ENCODE results near the gene BANF2. TPM values are rescaled to one million over a fixed set of nuclear protein-coding genes. Genes with fewer than 3 reads are reported as not detected.

The BANF2 gene
- total and polyA plus RNA-seq, 2 experiments from 2014 or later, result not detected

GRCh38 chr20:17772005-17772343 lies 72.2 kb downstream of the BANF2 start (continued):
- TF ChIP-seq, protein P1, sequence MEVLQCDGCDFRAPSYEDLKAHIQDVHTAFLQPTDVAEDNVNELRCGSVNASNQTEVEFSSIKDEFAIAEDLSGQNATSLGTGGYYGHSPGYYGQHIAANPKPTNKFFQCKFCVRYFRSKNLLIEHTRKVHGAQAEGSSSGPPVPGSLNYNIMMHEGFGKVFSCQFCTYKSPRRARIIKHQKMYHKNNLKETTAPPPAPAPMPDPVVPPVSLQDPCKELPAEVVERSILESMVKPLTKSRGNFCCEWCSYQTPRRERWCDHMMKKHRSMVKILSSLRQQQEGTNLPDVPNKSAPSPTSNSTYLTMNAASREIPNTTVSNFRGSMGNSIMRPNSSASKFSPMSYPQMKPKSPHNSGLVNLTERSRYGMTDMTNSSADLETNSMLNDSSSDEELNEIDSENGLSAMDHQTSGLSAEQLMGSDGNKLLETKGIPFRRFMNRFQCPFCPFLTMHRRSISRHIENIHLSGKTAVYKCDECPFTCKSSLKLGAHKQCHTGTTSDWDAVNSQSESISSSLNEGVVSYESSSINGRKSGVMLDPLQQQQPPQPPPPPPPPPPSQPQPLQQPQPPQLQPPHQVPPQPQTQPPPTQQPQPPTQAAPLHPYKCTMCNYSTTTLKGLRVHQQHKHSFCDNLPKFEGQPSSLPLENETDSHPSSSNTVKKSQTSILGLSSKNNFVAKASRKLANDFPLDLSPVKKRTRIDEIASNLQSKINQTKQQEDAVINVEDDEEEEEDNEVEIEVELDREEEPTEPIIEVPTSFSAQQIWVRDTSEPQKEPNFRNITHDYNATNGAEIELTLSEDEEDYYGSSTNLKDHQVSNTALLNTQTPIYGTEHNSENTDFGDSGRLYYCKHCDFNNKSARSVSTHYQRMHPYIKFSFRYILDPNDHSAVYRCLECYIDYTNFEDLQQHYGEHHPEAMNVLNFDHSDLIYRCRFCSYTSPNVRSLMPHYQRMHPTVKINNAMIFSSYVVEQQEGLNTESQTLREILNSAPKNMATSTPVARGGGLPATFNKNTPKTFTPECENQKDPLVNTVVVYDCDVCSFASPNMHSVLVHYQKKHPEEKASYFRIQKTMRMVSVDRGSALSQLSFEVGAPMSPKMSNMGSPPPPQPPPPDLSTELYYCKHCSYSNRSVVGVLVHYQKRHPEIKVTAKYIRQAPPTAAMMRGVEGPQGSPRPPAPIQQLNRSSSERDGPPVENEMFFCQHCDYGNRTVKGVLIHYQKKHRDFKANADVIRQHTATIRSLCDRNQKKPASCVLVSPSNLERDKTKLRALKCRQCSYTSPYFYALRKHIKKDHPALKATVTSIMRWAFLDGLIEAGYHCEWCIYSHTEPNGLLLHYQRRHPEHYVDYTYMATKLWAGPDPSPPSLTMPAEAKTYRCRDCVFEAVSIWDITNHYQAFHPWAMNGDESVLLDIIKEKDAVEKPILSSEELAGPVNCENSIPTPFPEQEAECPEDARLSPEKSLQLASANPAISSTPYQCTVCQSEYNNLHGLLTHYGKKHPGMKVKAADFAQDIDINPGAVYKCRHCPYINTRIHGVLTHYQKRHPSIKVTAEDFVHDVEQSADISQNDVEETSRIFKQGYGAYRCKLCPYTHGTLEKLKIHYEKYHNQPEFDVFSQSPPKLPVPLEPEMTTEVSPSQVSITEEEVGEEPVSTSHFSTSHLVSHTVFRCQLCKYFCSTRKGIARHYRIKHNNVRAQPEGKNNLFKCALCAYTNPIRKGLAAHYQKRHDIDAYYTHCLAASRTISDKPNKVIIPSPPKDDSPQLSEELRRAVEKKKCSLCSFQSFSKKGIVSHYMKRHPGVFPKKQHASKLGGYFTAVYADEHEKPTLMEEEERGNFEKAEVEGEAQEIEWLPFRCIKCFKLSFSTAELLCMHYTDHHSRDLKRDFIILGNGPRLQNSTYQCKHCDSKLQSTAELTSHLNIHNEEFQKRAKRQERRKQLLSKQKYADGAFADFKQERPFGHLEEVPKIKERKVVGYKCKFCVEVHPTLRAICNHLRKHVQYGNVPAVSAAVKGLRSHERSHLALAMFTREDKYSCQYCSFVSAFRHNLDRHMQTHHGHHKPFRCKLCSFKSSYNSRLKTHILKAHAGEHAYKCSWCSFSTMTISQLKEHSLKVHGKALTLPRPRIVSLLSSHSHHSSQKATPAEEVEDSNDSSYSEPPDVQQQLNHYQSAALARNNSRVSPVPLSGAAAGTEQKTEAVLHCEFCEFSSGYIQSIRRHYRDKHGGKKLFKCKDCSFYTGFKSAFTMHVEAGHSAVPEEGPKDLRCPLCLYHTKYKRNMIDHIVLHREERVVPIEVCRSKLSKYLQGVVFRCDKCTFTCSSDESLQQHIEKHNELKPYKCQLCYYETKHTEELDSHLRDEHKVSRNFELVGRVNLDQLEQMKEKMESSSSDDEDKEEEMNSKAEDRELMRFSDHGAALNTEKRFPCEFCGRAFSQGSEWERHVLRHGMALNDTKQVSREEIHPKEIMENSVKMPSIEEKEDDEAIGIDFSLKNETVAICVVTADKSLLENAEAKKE (CRISPR knock-in tag; IDR thresholded peaks at IDR 0.05), result no peak
- no peak for TF ChIP-seq EZH2phosphoT487 (IDR thresholded peaks at IDR 0.05; ENCODE audit: unreplicated experiment)

DNA sequence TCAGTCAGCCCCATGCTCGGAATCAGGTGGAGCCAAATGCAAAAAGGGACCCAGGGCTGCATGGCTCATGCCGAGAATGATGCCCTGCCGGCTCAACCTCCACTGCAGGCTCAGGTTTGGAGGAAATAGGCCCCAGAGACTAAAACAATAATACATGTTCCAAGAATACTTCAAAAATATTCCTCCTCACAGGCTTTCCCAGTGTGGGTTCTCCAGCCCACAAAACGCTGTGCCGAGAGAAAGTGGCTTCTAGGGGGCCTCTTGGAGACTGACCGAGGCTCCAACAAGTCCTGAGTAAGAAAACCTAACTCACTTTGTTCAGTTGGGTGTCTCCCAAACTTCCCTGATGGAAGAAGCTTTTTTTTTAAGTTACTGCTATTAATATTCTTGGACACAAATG lies 73.9 kb downstream of the BANF2 start:
- Histone ChIP-seq H3K36me3 (ENCODE audit: insufficient read depth) (no peaks in the 10 kb centered on the region), H3K9me2 (ENCODE audit: insufficient read depth) (no peaks in the 10 kb centered on the region), H3K27ac (ENCODE audit: low read depth) (no peak overlapping the region), H3K79me2 (replicated peaks; ENCODE audit: insufficient read depth) (no peaks in the 10 kb centered on the region), H3K27me3 (ENCODE audit: insufficient read depth) (no peaks in the 10 kb centered on the region), H3K4me2 (no peak overlapping the region), H3F3A (replicated peaks; ENCODE audit: low read depth) (no peaks in the 10 kb centered on the region), H2AFZ (no peak overlapping the region), H4K20me1 (replicated peaks; ENCODE audit: insufficient read depth) (no peaks in the 10 kb centered on the region), H3K4me3 (no peak overlapping the region), H3K4me1 (ENCODE audit: insufficient read depth) (peaks cover 8% of the 10 kb centered on the region; the same call in 1 of the 2 replicates)
- Mint-ChIP-seq H3K27me3 (ENCODE audit: insufficient read depth, low read depth, poor library complexity) (peaks cover 2% of the 10 kb centered on the region), H3K4me1 (peaks cover 11% of the 10 kb centered on the region), H3K9me3 (peaks cover 20% of the 10 kb centered on the region), H3K27ac (no peak overlapping the region), H3K4me3 (no peak overlapping the region), H3K36me3 (ENCODE audit: low read depth) (peaks cover 13% of the 10 kb centered on the region)
- ATAC-seq, result no peak
- no peak for DNase-seq (ENCODE audit: low spot score)
- TF ChIP-seq CREB1 (CRISPR knock-in tag; IDR thresholded peaks at IDR 0.05; ENCODE audit: low read depth), result no peak

GRCh38 chr20:17775600-17775999 lies 75.8 kb downstream of the BANF2 start:
- no peak overlapping the region for H3K27ac ChIP-seq (ENCODE audit: low read depth)
- no peak for TF ChIP-seq EZH2 (IDR thresholded peaks at IDR 0.05; ENCODE audit: low read depth, unreplicated experiment)
- TF ChIP-seq CREB1 (CRISPR knock-in tag; IDR thresholded peaks at IDR 0.05; ENCODE audit: low read depth), result no peak
- TF ChIP-seq EZH2phosphoT487 (IDR thresholded peaks at IDR 0.05; ENCODE audit: unreplicated experiment), result no peak
- TF ChIP-seq ZNF331 (CRISPR knock-in tag; IDR thresholded peaks at IDR 0.05; ENCODE audit: low read depth), result no peak
- TF ChIP-seq NANOG (IDR thresholded peaks at IDR 0.05; ENCODE audit: borderline replicate concordance), result no peak
- TF ChIP-seq, protein P2, sequence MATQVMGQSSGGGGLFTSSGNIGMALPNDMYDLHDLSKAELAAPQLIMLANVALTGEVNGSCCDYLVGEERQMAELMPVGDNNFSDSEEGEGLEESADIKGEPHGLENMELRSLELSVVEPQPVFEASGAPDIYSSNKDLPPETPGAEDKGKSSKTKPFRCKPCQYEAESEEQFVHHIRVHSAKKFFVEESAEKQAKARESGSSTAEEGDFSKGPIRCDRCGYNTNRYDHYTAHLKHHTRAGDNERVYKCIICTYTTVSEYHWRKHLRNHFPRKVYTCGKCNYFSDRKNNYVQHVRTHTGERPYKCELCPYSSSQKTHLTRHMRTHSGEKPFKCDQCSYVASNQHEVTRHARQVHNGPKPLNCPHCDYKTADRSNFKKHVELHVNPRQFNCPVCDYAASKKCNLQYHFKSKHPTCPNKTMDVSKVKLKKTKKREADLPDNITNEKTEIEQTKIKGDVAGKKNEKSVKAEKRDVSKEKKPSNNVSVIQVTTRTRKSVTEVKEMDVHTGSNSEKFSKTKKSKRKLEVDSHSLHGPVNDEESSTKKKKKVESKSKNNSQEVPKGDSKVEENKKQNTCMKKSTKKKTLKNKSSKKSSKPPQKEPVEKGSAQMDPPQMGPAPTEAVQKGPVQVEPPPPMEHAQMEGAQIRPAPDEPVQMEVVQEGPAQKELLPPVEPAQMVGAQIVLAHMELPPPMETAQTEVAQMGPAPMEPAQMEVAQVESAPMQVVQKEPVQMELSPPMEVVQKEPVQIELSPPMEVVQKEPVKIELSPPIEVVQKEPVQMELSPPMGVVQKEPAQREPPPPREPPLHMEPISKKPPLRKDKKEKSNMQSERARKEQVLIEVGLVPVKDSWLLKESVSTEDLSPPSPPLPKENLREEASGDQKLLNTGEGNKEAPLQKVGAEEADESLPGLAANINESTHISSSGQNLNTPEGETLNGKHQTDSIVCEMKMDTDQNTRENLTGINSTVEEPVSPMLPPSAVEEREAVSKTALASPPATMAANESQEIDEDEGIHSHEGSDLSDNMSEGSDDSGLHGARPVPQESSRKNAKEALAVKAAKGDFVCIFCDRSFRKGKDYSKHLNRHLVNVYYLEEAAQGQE (IDR thresholded peaks at IDR 0.05; ENCODE audit: unreplicated experiment), result no peak
- no peak for TF ChIP-seq POLR2AphosphoS5 (IDR thresholded peaks at IDR 0.05; ENCODE audit: low read depth)
- TF ChIP-seq ZNF114 (CRISPR knock-in tag; IDR thresholded peaks at IDR 0.05), result no peak
- no peak for TF ChIP-seq ETS1 (IDR thresholded peaks at IDR 0.05)

More at GRCh38 chr20:17775600-17775999, 75.8 kb downstream of the BANF2 start:
- Mint-ChIP-seq H3K27ac (no peak overlapping the region), H3K4me1 (peaks cover 11% of the 10 kb centered on the region), H3K27me3 (ENCODE audit: insufficient read depth, low read depth, poor library complexity) (peaks cover 3% of the 10 kb centered on the region), H3K36me3 (ENCODE audit: low read depth) (peaks cover 21% of the 10 kb centered on the region), H3K4me3 (no peak overlapping the region), H3K9me3 (peaks cover 35% of the 10 kb centered on the region)
- Histone ChIP-seq H3K79me2 (replicated peaks; ENCODE audit: insufficient read depth) (no peaks in the 10 kb centered on the region), H3K27me3 (ENCODE audit: insufficient read depth) (no peaks in the 10 kb centered on the region), H3K4me3 (no peak overlapping the region), H3K36me3 (ENCODE audit: insufficient read depth) (no peaks in the 10 kb centered on the region), H3K4me1 (ENCODE audit: insufficient read depth) (peaks cover 8% of the 10 kb centered on the region; the same call in 1 of the 2 replicates), H3F3A (replicated peaks; ENCODE audit: low read depth) (no peaks in the 10 kb centered on the region), H3K9me2 (ENCODE audit: insufficient read depth) (no peaks in the 10 kb centered on the region), H3K4me2 (no peak overlapping the region), H2AFZ (no peak overlapping the region), H4K20me1 (replicated peaks; ENCODE audit: insufficient read depth) (no peaks in the 10 kb centered on the region)
- DNase-seq (ENCODE audit: low spot score) (no peak), ATAC-seq (no peak)
